GM18873 (cell line): ENCODE data around the gene ACTA1.
"Not testable (repeated sequence)": the region's sequence is repeated elsewhere in the genome, so short reads cannot be mapped to it uniquely, and the experiment has no call there.

Experiments used
- ATAC-seq: cut with Tn5 transposase; IDR thresholded peaks from one replicate; pipeline ENCODE4 v1.9.1; 2021; ENCODE audit warnings: mild to moderate bottlenecking, moderate library complexity, moderate number of reproducible peaks; ENCODE audit not compliant: unreplicated experiment, low FRiP score

ACTA1 gene

DNA sequence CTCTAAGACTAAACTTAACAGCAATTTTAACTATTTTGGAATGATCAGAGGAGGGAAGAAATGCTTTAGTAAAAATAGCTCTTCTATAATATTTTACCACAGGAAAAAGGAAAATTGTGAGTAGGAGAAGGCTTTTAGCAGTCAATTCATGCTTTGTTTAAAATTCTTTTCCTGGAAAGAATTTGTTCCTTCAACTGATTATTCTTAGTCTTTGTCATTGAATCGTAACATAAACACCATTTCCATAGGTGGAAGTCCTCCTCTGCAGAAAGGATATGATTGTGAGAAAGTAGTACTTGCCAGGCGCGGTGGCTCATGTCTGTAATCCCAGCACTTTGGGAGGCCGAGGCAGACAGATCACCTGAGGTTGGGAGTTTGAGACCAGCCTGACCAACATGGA lies 11.9 kb upstream of the ACTA1 start:
- ATAC-seq = no peak

GRCh38 chr1:229440851-229441537 lies 7.1 kb upstream of the ACTA1 start:
- peak; percentile 96 for ATAC-seq

- ATAC-seq = no peak
These were observed 4.1 kb upstream of the ACTA1 start for GRCh38 chr1:229438021-229438420.

- no peak for ATAC-seq
These were observed 3.5 kb upstream of the ACTA1 start for GRCh38 chr1:229437443-229437842.

DNA sequence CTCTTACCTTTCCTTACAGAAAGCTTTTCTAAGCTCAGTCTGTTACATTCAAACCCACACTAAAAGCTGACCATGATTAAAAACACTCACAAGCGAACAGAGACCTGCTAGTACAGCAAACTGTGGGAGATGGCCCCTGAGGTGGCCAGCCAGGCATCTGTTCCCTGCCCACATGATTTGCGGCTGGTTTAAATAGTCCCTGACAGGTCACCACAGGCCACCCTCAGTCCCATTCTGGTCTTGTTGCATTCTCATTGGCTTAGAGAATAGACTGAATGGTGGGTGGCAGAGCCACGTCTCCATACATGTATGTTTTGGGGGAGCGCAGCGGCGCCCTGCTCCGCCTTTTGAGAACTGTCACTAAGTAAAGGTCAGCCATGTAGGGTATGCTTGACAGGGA lies 2.3 kb upstream of the ACTA1 start:
- no peak for ATAC-seq

- no peak for ATAC-seq
These were observed 752 bp upstream of the ACTA1 start for GRCh38 chr1:229434641-229435051.

DNA sequence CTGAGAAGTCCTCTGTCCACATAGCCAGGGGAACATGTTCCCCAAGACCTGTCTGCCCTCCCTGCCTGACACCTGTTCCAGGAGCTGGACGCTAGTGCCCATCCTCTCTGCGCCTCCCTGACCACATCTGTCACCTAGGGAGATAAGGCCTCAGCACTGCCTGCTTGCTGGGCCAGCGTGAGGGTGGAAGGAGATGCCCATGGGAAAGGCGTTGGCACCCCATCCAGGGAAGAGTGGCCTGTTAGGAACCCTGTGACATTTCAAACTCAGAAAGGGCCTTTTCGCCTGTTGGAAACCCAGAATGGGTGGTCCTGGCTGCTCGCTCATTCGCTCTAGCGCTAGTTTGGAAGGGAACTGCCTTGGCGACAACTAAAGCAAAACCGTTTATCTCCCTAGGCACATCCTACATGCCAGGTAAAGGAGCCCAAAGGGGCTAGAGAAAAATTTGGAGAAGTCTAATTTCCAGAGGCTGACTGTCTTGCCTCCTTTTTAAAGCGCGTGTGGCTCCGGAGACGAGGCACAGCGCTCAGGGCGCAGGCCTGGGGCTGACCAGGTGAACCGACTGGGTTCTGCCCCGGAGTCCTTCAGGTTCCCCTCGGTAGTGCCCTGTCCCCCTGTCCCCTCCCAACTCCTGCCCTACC lies 410 bp downstream of the ACTA1 start:
- ATAC-seq = no peak

GRCh38 chr1:229432905-229433304 lies 989 bp downstream of the ACTA1 start:
- no peak for ATAC-seq

GRCh38 chr1:229432116-229432461 lies 1.8 kb downstream of the ACTA1 start:
- no peak for ATAC-seq

GRCh38 chr1:229431284-229432115 lies 2.4 kb downstream of the ACTA1 start:
- no peak for ATAC-seq

DNA sequence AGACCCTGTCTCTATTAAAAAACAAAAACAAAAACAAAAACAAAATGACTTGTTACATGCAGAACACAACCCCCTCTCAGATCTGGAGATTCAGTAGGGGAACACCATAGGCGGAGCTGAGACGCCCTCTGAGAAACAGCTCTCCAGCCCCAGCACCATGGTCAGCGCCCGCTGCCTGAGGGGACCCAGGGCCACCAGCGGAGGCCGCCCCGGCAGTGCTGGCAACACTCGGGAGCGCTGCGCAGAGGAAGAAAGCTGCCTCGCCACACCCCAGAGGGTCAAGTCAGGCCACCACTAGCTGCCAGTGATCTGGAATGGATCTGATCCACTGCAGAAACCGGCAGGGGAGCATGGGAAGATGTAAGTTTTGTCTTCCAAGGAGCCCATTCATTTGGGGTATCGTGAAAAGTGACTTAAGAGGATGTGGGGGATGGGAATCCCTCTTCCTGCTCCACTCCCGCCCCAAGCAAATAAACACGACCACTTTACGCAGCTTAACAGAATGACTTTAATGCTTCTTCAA lies 3.1 kb downstream of the ACTA1 start:
- no peak for ATAC-seq

DNA sequence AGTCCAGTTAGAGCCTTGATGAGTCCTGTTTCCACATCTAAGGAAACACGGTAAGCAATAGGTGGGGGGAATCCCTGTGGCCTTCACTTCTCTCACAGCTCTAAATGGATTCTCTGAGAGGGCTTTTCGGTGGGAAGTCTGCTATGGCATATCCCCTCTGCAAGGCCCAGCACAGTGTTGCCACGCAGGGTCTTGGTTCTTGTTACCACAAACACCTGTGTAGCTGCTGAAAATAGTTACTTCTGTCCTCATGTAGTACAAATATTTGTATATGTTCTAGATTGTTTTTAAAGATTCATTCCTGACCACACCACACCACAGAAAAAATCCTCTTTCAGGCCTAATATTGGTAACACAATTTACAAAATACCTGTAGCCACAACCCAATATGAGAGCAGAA lies 5.6 kb downstream of the ACTA1 start:
- no peak for ATAC-seq

- ATAC-seq = no peak
These were observed 6.3 kb downstream of the ACTA1 start for GRCh38 chr1:229427572-229427971.

GRCh38 chr1:229425564-229426159 lies 8.2 kb downstream of the ACTA1 start:
- ATAC-seq = no peak

DNA sequence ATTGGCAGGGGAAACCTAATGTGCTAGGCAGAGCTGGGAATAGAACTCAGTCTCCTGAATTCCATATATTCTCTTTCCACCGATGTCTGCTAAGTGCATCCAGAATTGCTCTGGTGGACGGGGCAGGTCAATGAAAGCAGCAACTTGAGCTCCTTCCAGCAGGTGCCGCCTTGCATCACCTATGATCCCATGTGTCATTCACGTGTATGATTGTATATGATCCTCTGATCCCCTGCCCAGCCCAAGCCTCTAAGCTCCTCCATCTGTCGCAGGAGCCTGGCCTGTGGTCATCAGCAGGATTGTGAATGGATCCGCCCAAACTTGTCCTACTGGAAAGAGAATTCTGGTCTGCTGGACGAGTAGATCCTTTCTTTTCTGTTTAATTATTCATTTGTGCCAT lies 13.1 kb downstream of the ACTA1 start:
- ATAC-seq = no peak

GRCh38 chr1:229420224-229420623 lies 13.7 kb downstream of the ACTA1 start:
- no peak for ATAC-seq

- ATAC-seq = not testable (repeated sequence)
These were observed 15.3 kb downstream of the ACTA1 start for GRCh38 chr1:229418586-229418985.

DNA sequence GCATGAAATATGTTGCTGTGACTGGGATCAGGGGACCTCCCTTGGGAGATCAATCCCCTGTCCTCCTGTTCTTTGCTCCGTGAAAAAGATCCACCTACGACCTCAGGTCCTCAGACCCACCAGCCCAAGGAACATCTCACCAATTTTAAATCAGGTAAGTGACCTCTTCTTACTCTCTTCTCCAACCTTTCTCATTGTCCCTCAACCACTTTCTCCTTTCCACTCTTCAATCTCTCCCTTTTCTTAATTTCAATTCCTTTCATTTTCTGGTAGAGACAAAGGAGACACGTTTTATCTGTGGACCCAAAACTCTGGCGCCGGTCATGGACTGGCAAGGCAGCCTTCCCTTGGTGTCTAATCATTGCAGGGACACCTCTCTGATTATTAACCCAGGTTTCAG lies 21.1 kb downstream of the ACTA1 start:
- not testable (repeated sequence) for ATAC-seq

DNA sequence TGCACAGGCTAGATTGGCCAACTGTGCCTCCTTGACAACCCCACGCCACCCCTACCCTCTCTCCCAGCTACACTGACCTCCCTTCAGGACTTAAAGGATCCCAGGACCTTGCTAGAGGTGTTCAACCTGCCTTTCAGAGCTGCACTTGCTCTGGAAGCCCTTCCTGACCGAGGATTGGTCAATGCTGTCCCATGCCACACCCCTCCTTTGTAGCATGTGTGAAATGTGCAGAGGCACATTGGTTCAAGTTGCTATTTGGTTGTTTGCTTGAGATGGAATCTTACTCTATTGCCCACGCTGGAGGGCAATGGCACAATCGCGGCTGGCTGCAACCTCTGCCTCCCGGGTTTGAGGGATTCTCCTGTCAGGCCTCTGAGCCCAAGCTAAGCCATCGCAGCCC lies 21.8 kb downstream of the ACTA1 start:
- ATAC-seq = no peak

- no peak for ATAC-seq
These were observed 22.3 kb downstream of the ACTA1 start for GRCh38 chr1:229411434-229412055.
